ENCODE data around the gene SELP. TPM values are rescaled to one million over a fixed set of nuclear protein-coding genes. Genes with fewer than 3 reads are reported as not detected.

SELP gene
- total RNA-seq: not detected in 2 replicates

DNA sequence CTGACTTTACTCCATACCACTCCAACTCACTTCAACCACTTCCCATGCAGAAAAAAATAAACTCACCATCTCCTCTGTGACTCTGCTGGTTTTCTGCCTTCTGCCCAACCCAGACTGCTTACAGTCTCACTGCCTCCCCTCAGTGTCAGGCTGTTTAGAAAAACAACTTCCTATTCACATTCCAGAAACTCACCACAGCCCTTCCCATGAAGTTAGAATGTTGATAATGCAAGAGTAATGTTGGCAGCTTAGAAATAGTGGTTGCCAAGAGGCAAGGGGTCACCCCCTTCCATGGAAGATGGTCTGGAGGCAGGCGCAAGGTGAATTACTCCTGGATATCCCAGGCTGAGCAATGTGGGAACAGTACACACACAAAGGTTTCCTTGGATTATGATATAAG, at the start of gene SELP:
Gene SELP (minus strand): TSS at position 119 of the 400 bp plus-strand sequence. CDS start 50 bp downstream, at position 69.

GRCh38 chr1:169586395-169587255, 43.3 kb downstream of the SELP start, which contains the start of gene F5:
Gene F5 (minus strand): TSS chr1:169586481. CDS start chr1:169586386, 95 bp downstream.

Other genes starting within 250 kb of the SELP start
- 0.51 and 1.1 TPM in 2 replicates for gene CCDC181, start 202.7 kb downstream of the SELP start, total RNA-seq
- gene SLC19A2, start 144.2 kb downstream of the SELP start, total RNA-seq: 7.2 and 9.0 TPM in 2 replicates
- gene F5, start 43.6 kb downstream of the SELP start, total RNA-seq: under 0.01 and 0.07 TPM in 2 replicates
- gene SELL, start 81.5 kb upstream of the SELP start, total RNA-seq: not detected in 2 replicates
- gene SELE, start 104.0 kb upstream of the SELP start, total RNA-seq: not detected in 2 replicates
- gene METTL18, start 164.8 kb upstream of the SELP start, total RNA-seq: 4.3 and 7.4 TPM in 2 replicates